ENCODE measurements around the gene CYB5R2. TPM values are rescaled to one million over a fixed set of nuclear protein-coding genes. Genes with fewer than 3 reads are reported as not detected.
A peak's percentile ranks its signal among the peaks of the same experiment; 100 is the strongest.

Gene CYB5R2
- total RNA-seq, 2 experiments from 2014 or later = 0.24 to 0.55 TPM

DNA sequence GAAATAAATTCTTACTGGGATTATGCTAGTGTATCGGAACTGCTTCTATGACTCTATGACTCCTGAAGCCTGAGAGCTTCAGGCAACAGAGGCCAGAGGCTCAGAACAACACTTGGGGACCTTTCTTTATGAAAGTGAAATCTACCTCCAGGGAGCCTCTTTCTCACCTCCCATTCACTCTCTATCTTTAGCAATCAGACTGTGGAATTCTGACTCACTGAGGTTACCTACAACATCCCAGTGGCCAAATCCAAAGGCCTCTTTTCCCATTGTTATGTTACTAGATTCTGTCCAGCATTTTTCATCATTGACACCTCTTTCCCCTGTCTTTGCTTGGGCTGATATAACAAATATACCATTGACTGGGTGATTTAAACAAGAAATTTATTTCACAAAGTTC, 14.1 kb upstream of the CYB5R2 start:
- POLR2A ChIA-PET = interaction anchor here (0.6 kb wide), 1 partner anchor 107 kb away, joined by 3 read pairs; no protein-coding TSS in a partner anchor
- Mint-ChIP-seq H3K27ac (no peak overlapping the region), H3K27me3 (ENCODE audit: low read depth) (peaks cover 23% of the 10 kb centered on the region), H3K4me1 (ENCODE audit: low read depth) (no peaks in the 10 kb centered on the region), H3K9me3 (ENCODE audit: insufficient read depth) (no peaks in the 10 kb centered on the region), H3K36me3 (ENCODE audit: low read depth) (no peaks in the 10 kb centered on the region), H3K4me3 (no peak overlapping the region)
- CTCF ChIA-PET = interaction anchor here (1.1 to 1.9 kb wide), 5 partner anchors 9 to 334 kb away, joined by 3 to 5 read pairs (median 5); partner anchors contain the start of gene PPFIBP2
- DNase-seq (no peak), ATAC-seq (no peak)

DNA sequence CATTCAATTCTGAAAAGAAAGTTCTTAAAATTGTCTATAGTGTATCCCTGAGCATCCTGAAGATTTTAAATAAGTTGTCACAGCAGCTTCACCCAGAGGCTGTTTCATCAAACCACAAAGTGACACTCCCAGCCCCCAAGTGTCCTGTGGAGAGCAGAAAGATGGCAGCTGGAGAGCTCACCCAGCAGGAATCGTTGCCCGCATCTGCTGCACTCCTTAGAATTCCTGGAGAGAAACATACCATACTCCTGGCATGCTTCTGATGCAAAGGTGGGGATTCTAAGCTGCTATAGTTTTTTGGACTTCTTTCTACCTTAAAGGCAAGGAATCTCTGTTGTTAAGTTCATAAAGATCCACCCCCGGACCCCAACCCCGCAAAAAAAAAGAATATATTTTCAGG, 13.5 kb upstream of the CYB5R2 start:
- DNase-seq (no peak), ATAC-seq (no peak)
- Mint-ChIP-seq H3K36me3 (ENCODE audit: low read depth) (no peaks in the 10 kb centered on the region), H3K9me3 (ENCODE audit: insufficient read depth) (no peaks in the 10 kb centered on the region), H3K4me1 (ENCODE audit: low read depth) (no peaks in the 10 kb centered on the region), H3K4me3 (no peak overlapping the region), H3K27me3 (ENCODE audit: low read depth) (peaks cover 19% of the 10 kb centered on the region), H3K27ac (no peak overlapping the region)
- POLR2A ChIA-PET = interaction anchor here (0.6 kb wide), 1 partner anchor 106 kb away, joined by 3 read pairs; no protein-coding TSS in a partner anchor
- CTCF ChIA-PET = interaction anchor here (1.1 to 1.9 kb wide), 5 partner anchors 8 to 245 kb away, joined by 3 to 6 read pairs (median 5); partner anchors contain the start of gene PPFIBP2

GRCh38 chr11:7683571-7683970, 10.3 kb upstream of the CYB5R2 start:
- DNase-seq (no peak), ATAC-seq (no peak)
- Mint-ChIP-seq H3K4me1 (ENCODE audit: low read depth) (no peaks in the 10 kb centered on the region), H3K9me3 (ENCODE audit: insufficient read depth) (no peaks in the 10 kb centered on the region), H3K4me3 (no peak overlapping the region), H3K27me3 (ENCODE audit: low read depth) (peaks cover 21% of the 10 kb centered on the region), H3K36me3 (ENCODE audit: low read depth) (no peaks in the 10 kb centered on the region), H3K27ac (no peak overlapping the region)
- POLR2A ChIA-PET = no interaction called here
- CTCF ChIA-PET = no interaction called here

- Mint-ChIP-seq H3K27me3 (ENCODE audit: low read depth) (peaks cover 47% of the 10 kb centered on the region), H3K4me1 (ENCODE audit: low read depth) (peaks cover 4% of the 10 kb centered on the region), H3K4me3 (no peak overlapping the region), H3K36me3 (ENCODE audit: low read depth) (no peaks in the 10 kb centered on the region), H3K27ac (no peak overlapping the region), H3K9me3 (ENCODE audit: insufficient read depth) (no peaks in the 10 kb centered on the region)
- DNase-seq (no peak), ATAC-seq (no peak)
- POLR2A ChIA-PET = interaction anchor here (0.7 kb wide), 1 partner anchor 20 kb away, joined by 3 read pairs; no protein-coding TSS in a partner anchor
- CTCF ChIA-PET = interaction anchor here (1.0 to 1.4 kb wide), 2 partner anchors 10 to 12 kb away, joined by 3 to 5 read pairs; no protein-coding TSS in a partner anchor
These were observed 4.5 kb upstream of the CYB5R2 start for GRCh38 chr11:7677796-7678201.

DNA sequence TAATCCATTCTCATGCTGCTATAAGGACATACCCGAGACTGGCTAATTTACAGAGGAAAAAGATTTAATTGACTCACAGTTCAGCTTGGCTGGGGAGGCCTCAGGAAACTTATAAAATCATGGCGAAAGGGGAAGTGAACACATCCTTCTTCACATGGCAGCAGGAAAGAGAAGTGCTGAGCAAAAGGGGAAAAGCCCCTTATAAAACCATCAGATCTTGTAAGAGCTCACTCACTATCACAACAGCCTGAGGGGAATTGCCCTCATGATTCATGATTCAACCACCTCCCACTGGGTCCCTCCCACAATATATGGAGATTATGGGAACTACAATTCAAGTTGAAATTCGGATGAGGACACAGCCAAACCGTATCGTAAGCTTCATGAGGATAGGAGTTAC, 3.8 kb upstream of the CYB5R2 start:
- POLR2A ChIA-PET = interaction anchor here (0.7 kb wide), 1 partner anchor 19 kb away, joined by 3 read pairs; no protein-coding TSS in a partner anchor
- DNase-seq (no peak), ATAC-seq (no peak)
- Mint-ChIP-seq H3K27ac (no peak overlapping the region), H3K36me3 (ENCODE audit: low read depth) (no peaks in the 10 kb centered on the region), H3K4me1 (ENCODE audit: low read depth) (peaks cover 5% of the 10 kb centered on the region), H3K27me3 (ENCODE audit: low read depth) (peaks cover 50% of the 10 kb centered on the region), H3K4me3 (no peak overlapping the region), H3K9me3 (ENCODE audit: insufficient read depth) (no peaks in the 10 kb centered on the region)
- CTCF ChIA-PET = interaction anchor here (1.0 to 1.5 kb wide), 3 partner anchors 11 to 164 kb away, joined by 3 to 4 read pairs (median 3); partner anchors contain the start of gene PPFIBP2

DNA sequence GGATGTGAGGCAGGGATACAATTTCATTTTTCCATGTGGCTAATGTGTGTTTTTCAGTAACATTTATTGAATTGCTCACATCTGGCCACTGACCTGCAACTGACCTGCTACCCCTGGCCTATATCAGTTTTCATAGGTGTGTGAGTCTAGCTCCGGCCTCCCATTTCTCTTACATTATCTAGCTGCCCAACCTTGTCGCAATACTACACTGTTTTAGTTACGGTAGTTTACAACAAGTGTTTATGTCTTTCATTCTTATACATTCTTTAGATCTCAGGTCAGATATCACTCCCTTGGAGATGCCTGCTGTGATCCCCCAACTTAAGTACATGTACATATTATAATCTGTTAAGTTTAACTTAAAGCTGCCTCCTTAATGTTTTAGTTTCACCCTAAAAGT, 2.3 kb upstream of the CYB5R2 start:
- Mint-ChIP-seq H3K27ac (no peak overlapping the region), H3K4me1 (ENCODE audit: low read depth) (peaks cover 5% of the 10 kb centered on the region), H3K36me3 (ENCODE audit: low read depth) (no peaks in the 10 kb centered on the region), H3K9me3 (ENCODE audit: insufficient read depth) (no peaks in the 10 kb centered on the region), H3K27me3 (ENCODE audit: low read depth) (peaks cover 43% of the 10 kb centered on the region), H3K4me3 (no peak overlapping the region)
- ChIA-PET POLR2A (no interaction called here), CTCF (no interaction called here)
- DNase-seq = no peak
- no peak for ATAC-seq

GRCh38 chr11:7673724-7674434, 579 bp upstream of the CYB5R2 start:
- no peak for DNase-seq
- Mint-ChIP-seq H3K27ac (no peak overlapping the region), H3K4me1 (ENCODE audit: low read depth) (peaks cover 5% of the 10 kb centered on the region), H3K4me3 (no peak overlapping the region), H3K27me3 (ENCODE audit: low read depth) (peaks cover 40% of the 10 kb centered on the region), H3K9me3 (ENCODE audit: insufficient read depth) (no peaks in the 10 kb centered on the region), H3K36me3 (ENCODE audit: low read depth) (no peaks in the 10 kb centered on the region)
- ChIA-PET POLR2A (no interaction called here), CTCF (interaction anchor here (1.4 kb wide), 1 partner anchor 8 kb away, joined by 3 read pairs; no protein-coding TSS in a partner anchor)
- peak; percentile 46 for ATAC-seq

- no peak overlapping the region for H3K27ac Mint-ChIP-seq
- H3K4me3 Mint-ChIP-seq = no peak overlapping the region
- peaks cover 36% of the 10 kb centered on the region for H3K27me3 Mint-ChIP-seq (ENCODE audit: low read depth)
- ChIA-PET CTCF (interaction anchor here (1.4 kb wide), 1 partner anchor 10 kb away, joined by 3 read pairs; no protein-coding TSS in a partner anchor), POLR2A (no interaction called here)
- peaks cover 5% of the 10 kb centered on the region for H3K4me1 Mint-ChIP-seq (ENCODE audit: low read depth)
- no peaks in the 10 kb centered on the region for H3K36me3 Mint-ChIP-seq (ENCODE audit: low read depth)
- ATAC-seq = no peak
- H3K9me3 Mint-ChIP-seq (ENCODE audit: insufficient read depth) = no peaks in the 10 kb centered on the region
- no peak for DNase-seq
These were observed 882 bp downstream of the CYB5R2 start for GRCh38 chr11:7672276-7672959.

- H3K27me3 Mint-ChIP-seq (ENCODE audit: low read depth) = peaks cover 29% of the 10 kb centered on the region
These were observed 1.7 kb downstream of the CYB5R2 start for GRCh38 chr11:7671347-7672215.

GRCh38 chr11:7670641-7671040, 2.7 kb downstream of the CYB5R2 start:
- Mint-ChIP-seq H3K4me3 (no peak overlapping the region), H3K36me3 (ENCODE audit: low read depth) (no peaks in the 10 kb centered on the region), H3K9me3 (ENCODE audit: insufficient read depth) (no peaks in the 10 kb centered on the region), H3K4me1 (ENCODE audit: low read depth) (peaks cover 5% of the 10 kb centered on the region), H3K27ac (no peak overlapping the region), H3K27me3 (ENCODE audit: low read depth) (peaks cover 23% of the 10 kb centered on the region)
- DNase-seq = no peak
- CTCF ChIA-PET = no interaction called here
- ATAC-seq = no peak
- POLR2A ChIA-PET = no interaction called here

More at GRCh38 chr11:7671347-7672215, 1.7 kb downstream of the CYB5R2 start:
- no peak for DNase-seq
- POLR2A ChIA-PET = no interaction called here
- ATAC-seq = no peak
- H3K9me3 Mint-ChIP-seq (ENCODE audit: insufficient read depth) = no peaks in the 10 kb centered on the region
- CTCF ChIA-PET = no interaction called here
- peaks cover 5% of the 10 kb centered on the region for H3K4me1 Mint-ChIP-seq (ENCODE audit: low read depth)
- H3K4me3 Mint-ChIP-seq = no peak overlapping the region
- H3K36me3 Mint-ChIP-seq (ENCODE audit: low read depth) = no peaks in the 10 kb centered on the region
- no peak overlapping the region for H3K27ac Mint-ChIP-seq

DNA sequence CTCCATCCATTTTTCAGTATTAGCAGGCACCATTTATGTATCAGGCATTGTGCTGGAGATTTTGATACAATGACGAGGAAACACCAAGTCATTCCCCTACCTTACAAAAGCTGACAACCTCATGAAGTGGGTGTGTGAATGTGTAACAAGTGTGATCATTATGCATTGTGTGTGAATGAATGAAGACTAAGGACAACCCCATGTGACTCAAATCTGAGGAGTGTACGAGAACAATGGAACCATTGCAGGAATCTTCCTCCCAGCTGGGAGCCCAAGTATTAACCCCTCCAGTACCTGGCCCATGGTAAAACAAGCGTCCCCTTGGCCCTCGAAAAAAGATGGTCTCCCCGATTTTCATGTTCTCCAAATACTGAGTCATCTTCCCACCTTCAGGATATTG, 4.4 kb downstream of the CYB5R2 start:
- Mint-ChIP-seq H3K9me3 (ENCODE audit: insufficient read depth) (no peaks in the 10 kb centered on the region), H3K4me3 (no peak overlapping the region), H3K27ac (no peak overlapping the region), H3K27me3 (ENCODE audit: low read depth) (peaks cover 5% of the 10 kb centered on the region), H3K36me3 (ENCODE audit: low read depth) (no peaks in the 10 kb centered on the region), H3K4me1 (ENCODE audit: low read depth) (peaks cover 3% of the 10 kb centered on the region)
- ChIA-PET CTCF (no interaction called here), POLR2A (no interaction called here)
- no peak for ATAC-seq
- no peak for DNase-seq

All from activated CD8-positive, alpha-beta T cell treated with anti-CD3 and anti-CD28 coated beads, Interleukin-2, amount 10 ng/mL, durations not matched to agents 7 days and 5 days (primary cell).